H1 (cell line): ENCODE results near the gene NOB1. TPM values are rescaled to one million over a fixed set of nuclear protein-coding genes. Genes with fewer than 3 reads are reported as not detected.

Source experiments
- CHD7 ChIP-seq: fragments of 300-600 bp; sonication (generic); IDR thresholded peaks from 2 replicates; pipeline ENCODE4 v1.7.1; 2012; ENCODE audit warnings: low read length, moderate library complexity, mild to moderate bottlenecking, inconsistent platforms; ENCODE audit not compliant: insufficient replicate concordance
- CTBP2 ChIP-seq: IDR thresholded peaks from 2 replicates; pipeline ENCODE4 v1.7.0; 2011; ENCODE audit warnings: borderline replicate concordance, mild to moderate bottlenecking, moderate library complexity, mixed read lengths, low read length; ENCODE audit not compliant: insufficient read depth, insufficient read length
- EP300 ChIP-seq, 2 experiments: IDR thresholded peaks; 1 replicate in 1 of 2; 2 replicates in 1 of 2; pipeline ENCODE4 v1.6.1; 2011 to 2012; ENCODE audit warnings: low read depth in 2 of 2, low read length in 2 of 2, mild to moderate bottlenecking in 2 of 2, borderline replicate concordance in 1 of 2, inconsistent platforms in 1 of 2, moderate library complexity in 1 of 2
- KDM5A ChIP-seq: fragments of 200-600 bp; IDR thresholded peaks from 2 replicates; pipeline ENCODE4 v1.7.1; 2012; ENCODE audit warnings: mild to moderate bottlenecking, low read length, inconsistent platforms, mixed read lengths
- MAFK ChIP-seq: IDR thresholded peaks from 2 replicates; pipeline ENCODE4 v1.6.1; 2012; ENCODE audit warnings: low read depth, mild to moderate bottlenecking, improper control_type of control experiment, low read length
- MAX ChIP-seq: IDR thresholded peaks from 2 replicates; pipeline ENCODE4 v1.6.1; 2012; ENCODE audit warnings: inconsistent platforms
- RBBP5 ChIP-seq: IDR thresholded peaks from 2 replicates; pipeline ENCODE4 v1.7.1; 2012; ENCODE audit warnings: low read depth, mild to moderate bottlenecking, inconsistent platforms, low read length, moderate library complexity, borderline replicate concordance
- RNF2 ChIP-seq: fragments of 200-900, 300-1000 bp; sonication (generic); IDR thresholded peaks from 2 replicates; pipeline ENCODE4 v1.7.1; 2016; ENCODE audit warnings: borderline replicate concordance, low read depth, mild to moderate bottlenecking, antibody characterized with exemption, low read length; ENCODE audit not compliant: poor library complexity, severe bottlenecking; ENCODE audit errors: missing control alignments
- SIX5 ChIP-seq: IDR thresholded peaks from 2 replicates; pipeline ENCODE4 v1.6.1; 2011; ENCODE audit warnings: mild to moderate bottlenecking, low read depth, low read length
- polyA plus RNA-seq, 7 experiments: library from polyadenylated mRNA; depleted of rRNA in 3 of 7; stranded (reverse) in 5 of 7; unstranded in 2 of 7; fragments of >200 nt in 5 of 7; fragments of 200-250 nt in 2 of 7; gene quantifications; 1 replicate in 5 of 7; 2 replicates in 1 of 7; 4 replicates in 1 of 7; pipeline versions ENCODE4 v1.2.1 to v1.2.3, GENCODE V29; 2011 to 2013; ENCODE audit warnings: missing spikeins in 2 of 7, mixed read lengths in 2 of 7
- total RNA-seq: library from RNA; stranded (reverse); fragmentation: NEBNext Ultra II Directional; extraction: Animal tissue kit (Norgen Biotek cat#: 25700); gene quantifications from 2 replicates; pipeline ENCODE4 v1.2.1, GENCODE V29; 2021

Gene NOB1
- total and polyA plus RNA-seq, 2 of the 8 experiments (the other 6 are each of a cell fraction or from before 2014, with no cell fraction given): 88.2 to 108 TPM

GRCh38 chr16:69698404-69698803, 56.3 kb downstream of the NOB1 start (continued):
- TF ChIP-seq CHD7: no peak
- no peak for TF ChIP-seq SIX5
- no peak for TF ChIP-seq EP300 (IDR thresholded peaks at IDR 0.05; ENCODE audit: borderline replicate concordance in 1 of 2, low read depth in 2 of 2, low read length in 2 of 2)
- no peak for TF ChIP-seq MAX
- TF ChIP-seq RBBP5: no peak
- TF ChIP-seq RNF2: no peak
- no peak for TF ChIP-seq MAFK
- no peak for TF ChIP-seq CTBP2
- TF ChIP-seq KDM5A: no peak
